ENCODE measurements around the gene MCOLN3.
"Not testable (repeated sequence)": the region's sequence is repeated elsewhere in the genome, so short reads cannot be mapped to it uniquely, and the experiment has no call there.

The MCOLN3 gene

DNA sequence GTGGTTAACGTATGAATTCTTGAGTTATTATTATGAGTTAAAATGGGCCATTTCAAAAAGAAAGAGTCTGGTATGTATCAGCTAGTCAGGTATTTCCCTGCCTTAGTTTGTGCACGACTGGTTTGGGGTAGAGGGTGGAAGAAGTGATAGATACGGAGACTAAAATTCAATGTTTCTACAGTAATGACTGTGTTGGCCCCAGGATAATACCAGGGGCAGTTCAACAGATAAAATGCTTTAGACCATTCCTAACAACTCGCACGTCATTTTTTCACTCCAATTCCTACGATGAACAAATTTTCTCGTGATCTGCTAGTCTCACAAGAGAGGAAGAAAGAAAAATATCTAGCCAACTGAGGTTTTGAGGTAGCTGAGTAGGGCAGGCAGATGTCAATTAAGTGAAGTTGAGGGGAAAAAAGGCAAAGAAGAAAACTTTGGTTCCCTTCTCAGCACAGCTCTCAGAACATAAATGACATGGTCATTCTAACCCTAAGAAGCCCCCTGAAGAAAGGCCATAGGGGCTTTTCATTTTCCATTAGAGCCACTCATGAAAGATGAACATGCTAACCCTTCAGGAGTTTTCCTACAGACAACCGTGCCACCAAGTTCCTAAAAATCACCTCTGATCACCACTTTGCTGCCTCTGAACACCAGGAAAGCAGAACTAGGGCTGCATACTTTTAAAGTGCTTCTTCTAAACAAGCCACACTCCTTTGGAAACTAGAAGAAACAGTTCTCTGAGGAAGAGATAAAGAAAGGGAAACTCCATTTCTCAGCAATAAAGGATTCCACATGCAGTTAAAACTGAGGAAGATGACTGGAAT is 57.0 kb downstream of the MCOLN3 start:
- peak; percentile 4 for DNase-seq (ENCODE audit: low read depth)
- TF ChIP-seq POLR2A (IDR thresholded peaks at IDR 0.05; ENCODE audit: extremely low read depth, insufficient read length) (no peak), MYC (IDR thresholded peaks at IDR 0.05; ENCODE audit: low read depth, low read length) (no peak), CTCF (IDR thresholded peaks at IDR 0.05; ENCODE audit: low read depth, low read length) (no peak)
- TF ChIP-seq, protein P1, sequence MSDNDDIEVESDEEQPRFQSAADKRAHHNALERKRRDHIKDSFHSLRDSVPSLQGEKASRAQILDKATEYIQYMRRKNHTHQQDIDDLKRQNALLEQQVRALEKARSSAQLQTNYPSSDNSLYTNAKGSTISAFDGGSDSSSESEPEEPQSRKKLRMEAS (IDR thresholded peaks at IDR 0.05; ENCODE audit: low read depth, low read length) = no peak
- no peak overlapping the region for H3K4me3 ChIP-seq (ENCODE audit: low read depth, low read length)

DNA sequence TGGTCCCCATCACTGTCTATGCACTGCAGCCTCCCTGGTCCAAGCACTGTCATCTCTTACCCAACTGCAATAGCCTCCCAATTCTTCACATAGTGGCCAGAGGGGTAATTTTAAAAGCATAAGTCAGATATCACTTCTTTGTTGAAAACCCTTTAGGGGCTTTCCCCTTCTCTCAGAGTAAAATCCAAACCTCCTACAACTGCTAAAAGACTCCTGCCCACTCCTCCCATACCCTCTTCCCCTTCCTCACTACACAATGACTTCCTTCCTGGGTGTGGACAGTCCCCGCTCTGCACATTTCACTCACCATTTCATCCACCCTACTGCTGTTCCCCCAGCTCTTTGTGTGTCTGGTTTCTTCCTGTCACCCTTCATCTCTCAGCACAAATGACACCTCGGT is 59.7 kb downstream of the MCOLN3 start:
- no peak for DNase-seq (ENCODE audit: low read depth)
- TF ChIP-seq POLR2A (IDR thresholded peaks at IDR 0.05; ENCODE audit: extremely low read depth, insufficient read length) = no peak
- TF ChIP-seq, protein P1 (IDR thresholded peaks at IDR 0.05; ENCODE audit: low read depth, low read length) = no peak
- TF ChIP-seq MYC (IDR thresholded peaks at IDR 0.05; ENCODE audit: low read depth, low read length) = no peak
- no peak for TF ChIP-seq CTCF (IDR thresholded peaks at IDR 0.05; ENCODE audit: low read depth, low read length)
- H3K4me3 ChIP-seq (ENCODE audit: low read depth, low read length) = no peak overlapping the region

- H3K4me3 ChIP-seq (ENCODE audit: low read depth, low read length); DNase-seq (ENCODE audit: low read depth): not testable (repeated sequence)
These were observed 61.7 kb downstream of the MCOLN3 start for GRCh38 chr1:84986561-84986960.

DNA sequence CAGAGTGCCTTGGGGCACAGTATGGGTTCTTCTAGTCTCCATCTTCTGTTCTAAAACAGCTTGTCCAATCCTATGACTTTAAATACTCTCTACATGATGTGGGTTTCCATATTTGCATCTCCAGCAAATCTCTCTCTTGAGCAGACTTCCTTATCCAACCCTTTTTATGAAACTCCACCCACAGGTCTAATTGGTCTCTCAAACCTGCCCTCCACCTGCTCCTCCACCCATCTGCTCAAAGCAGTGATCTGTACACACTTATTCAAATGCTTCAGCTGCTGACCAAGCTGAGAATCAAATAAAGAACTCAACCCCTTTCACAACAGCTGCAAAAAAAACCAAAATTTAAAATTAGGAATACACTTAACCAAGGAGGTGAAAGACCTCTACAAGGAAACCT is 62.9 kb downstream of the MCOLN3 start:
- DNase-seq (ENCODE audit: low read depth) = no peak
- no peak overlapping the region for H3K4me3 ChIP-seq (ENCODE audit: low read depth, low read length)
- TF ChIP-seq, protein P1 (IDR thresholded peaks at IDR 0.05; ENCODE audit: low read depth, low read length) = no peak
- TF ChIP-seq MYC (IDR thresholded peaks at IDR 0.05; ENCODE audit: low read depth, low read length) = no peak
- no peak for TF ChIP-seq POLR2A (IDR thresholded peaks at IDR 0.05; ENCODE audit: extremely low read depth, insufficient read length)
- TF ChIP-seq CTCF (IDR thresholded peaks at IDR 0.05; ENCODE audit: low read depth, low read length) = no peak

- TF ChIP-seq CTCF (IDR thresholded peaks at IDR 0.05; ENCODE audit: low read depth, low read length) = no peak
- TF ChIP-seq, protein P1 (IDR thresholded peaks at IDR 0.05; ENCODE audit: low read depth, low read length) = no peak
- TF ChIP-seq POLR2A (IDR thresholded peaks at IDR 0.05; ENCODE audit: extremely low read depth, insufficient read length) = no peak
- TF ChIP-seq MYC (IDR thresholded peaks at IDR 0.05; ENCODE audit: low read depth, low read length) = no peak
- no peak for DNase-seq (ENCODE audit: low read depth)
- no peak overlapping the region for H3K4me3 ChIP-seq (ENCODE audit: low read depth, low read length)
These were observed 65.9 kb downstream of the MCOLN3 start for GRCh38 chr1:84982395-84982794.

GRCh38 chr1:84975035-84975434 is 73.3 kb downstream of the MCOLN3 start:
- TF ChIP-seq POLR2A (IDR thresholded peaks at IDR 0.05; ENCODE audit: extremely low read depth, insufficient read length) (no peak), CTCF (IDR thresholded peaks at IDR 0.05; ENCODE audit: low read depth, low read length) (no peak)
- TF ChIP-seq, protein P1 (IDR thresholded peaks at IDR 0.05; ENCODE audit: low read depth, low read length) = no peak
- no peak overlapping the region for H3K4me3 ChIP-seq (ENCODE audit: low read depth, low read length)
- DNase-seq (ENCODE audit: low read depth) = no peak
